CD4-positive, alpha-beta T cell treated with Interleukin-21 for 1 hour (primary cell): ENCODE data around the gene RAP2A.

Source experiments
- DNase-seq: peaks from one replicate; pipeline ENCODE4 v3.0.0-alpha.2; 2020

RAP2A gene

DNA sequence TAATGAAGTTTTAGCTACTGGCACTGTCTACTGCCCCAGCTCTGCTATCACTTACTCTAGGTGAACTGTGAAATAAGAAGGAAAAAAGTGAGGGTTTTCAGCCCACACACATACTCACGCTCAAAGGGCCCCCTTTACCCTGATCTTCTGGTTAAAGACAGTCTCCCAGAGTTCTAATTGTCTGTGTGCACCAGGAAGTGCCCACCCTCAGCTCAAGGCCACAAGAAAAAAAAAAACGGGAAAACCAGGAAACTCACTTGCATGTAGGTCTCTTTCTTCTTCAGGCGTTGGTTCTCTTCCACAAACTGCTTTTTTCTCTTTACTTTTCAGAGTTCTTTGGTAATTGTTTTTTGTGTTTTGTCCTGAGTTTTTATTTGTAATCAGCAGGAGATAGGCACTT lies 22.1 kb downstream of the RAP2A start:
- DNase-seq, result no peak

DNA sequence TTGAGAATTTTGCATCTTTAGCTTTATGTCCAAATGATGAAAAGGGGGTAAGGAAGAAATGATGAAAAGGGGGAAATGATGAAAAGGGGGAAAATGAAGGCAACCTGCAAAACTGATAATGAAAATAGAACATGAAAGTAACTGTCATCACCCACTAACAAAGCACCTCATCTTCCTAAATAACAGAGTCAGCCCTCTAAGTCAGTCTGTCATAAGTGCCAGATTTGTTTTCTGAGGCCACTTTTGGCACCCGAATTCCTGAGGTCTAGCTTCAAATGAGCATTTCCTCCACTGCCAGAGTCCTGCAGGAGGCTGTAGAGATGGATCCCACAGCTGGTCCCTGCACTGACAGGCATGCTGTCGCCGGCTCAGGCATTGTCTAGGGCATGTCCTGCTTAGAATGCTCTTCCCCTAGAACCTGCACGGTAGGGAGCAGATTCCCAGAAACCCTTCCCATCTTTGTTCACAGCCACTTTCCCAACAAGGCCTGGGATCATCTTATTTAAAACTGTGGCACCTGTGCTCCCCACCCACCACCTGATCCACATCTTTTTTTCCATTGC lies 25.3 kb downstream of the RAP2A start:
- DNase-seq, result no peak

DNA sequence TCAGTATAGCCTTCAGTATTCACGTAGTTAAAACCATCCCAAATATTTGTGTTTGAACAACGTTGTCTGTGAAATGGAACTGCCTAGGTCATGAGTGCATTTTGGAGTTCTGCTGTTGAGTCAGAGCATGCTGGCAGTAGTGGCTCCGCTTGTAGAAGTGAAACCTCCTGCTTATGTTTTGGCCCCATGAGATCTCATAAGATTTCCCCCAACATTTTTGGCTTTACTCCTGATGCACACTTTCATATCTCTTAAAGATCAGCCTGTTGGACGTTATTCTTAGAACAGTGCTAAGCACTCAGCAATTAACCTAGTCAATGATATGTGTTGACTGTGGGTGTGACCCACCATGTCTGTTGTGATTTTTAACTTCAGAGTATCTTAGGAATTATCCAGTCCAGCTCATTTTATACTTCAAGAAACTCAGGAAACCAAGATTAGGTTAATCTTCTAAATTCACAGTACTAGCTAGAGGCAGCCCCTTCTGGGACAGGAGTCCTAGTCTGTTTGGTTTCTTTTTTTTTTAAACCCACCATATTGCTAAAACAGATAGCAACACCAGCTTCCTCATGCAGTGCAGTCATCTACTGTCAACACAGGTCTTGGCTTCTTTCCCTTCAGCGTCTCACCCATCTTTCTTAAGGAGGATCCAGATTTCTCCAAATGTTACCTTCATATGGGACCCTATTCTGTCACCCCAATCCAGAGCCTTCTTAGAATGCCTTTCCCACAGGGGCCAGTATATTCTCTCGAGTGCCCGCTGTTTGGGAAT lies 26.2 kb downstream of the RAP2A start:
- no peak for DNase-seq

DNA sequence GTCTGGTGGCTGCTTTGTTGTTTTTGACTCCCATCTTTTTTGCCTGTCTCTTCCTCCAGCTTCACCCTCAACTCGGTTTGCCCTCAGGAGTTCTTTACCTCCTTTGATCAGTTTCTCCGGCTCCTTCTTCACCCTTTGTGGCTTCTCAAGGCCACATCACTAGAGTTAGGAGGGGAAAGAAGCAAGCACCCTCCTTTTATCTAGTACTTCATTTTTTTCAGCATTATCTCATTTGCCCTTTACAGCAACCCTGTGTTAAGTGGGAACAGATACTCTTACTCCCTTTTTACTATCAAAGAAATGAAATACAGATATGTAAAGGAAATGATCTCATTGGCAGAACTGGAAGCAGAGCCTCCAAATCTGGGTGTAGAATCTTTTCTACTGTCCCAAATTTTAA lies 26.9 kb downstream of the RAP2A start:
- no peak for DNase-seq

DNA sequence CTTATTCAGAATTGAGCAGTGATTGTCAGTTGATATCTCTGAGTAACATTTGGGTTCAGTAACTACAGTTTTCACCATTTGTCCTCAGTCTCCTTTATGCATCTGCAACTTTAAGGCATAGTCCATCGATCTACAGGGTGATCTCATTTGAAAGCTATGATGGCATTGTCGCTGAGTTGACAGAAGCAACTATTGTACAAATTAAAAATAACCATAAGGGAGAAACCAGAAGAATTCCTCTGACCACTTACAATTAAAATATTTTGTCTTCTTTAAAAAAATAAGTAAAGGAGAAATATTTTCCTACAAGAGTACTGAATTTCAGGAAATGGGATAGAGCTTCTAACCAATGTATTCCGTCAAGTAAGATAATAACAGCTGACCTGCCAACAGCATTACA lies 30.6 kb downstream of the RAP2A start:
- DNase-seq, result no peak

DNA sequence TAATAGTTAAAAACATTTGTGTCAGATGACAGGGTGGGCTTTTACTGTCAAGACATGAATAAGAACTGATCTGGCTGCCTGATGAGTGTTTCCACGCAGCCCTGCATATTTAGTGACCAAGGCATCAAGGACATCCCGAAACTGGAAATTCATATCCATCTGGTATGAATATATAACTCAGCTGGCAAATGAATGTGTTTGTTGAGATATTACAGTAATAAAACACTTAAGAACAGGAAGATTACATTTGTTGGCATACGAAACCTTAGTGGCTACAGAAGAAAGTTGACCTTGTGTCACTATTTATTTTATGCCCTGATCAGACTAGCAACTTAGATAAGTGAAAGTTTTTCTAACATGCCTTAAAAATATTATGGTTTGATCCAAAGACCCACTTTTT lies 32.8 kb downstream of the RAP2A start:
- DNase-seq, result no peak

DNA sequence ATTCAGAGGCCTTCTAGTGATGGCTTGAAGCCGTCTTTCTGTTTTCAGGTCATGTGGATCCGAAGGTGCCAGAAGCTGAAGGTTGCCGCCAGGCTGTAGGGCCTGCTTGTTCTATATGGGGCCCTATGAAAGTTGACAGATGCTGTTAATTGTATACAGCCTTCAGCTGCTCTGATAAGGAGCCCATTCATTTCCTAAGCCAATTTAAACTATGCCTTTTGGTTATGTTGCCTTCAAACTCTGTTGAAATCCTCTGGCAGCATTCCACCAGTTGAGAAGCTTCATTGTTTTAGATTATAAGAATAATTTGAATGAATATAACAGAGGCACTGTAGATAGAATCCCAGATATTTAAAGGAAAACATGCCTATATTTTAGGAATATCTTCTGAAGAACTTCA lies 34.4 kb downstream of the RAP2A start:
- no peak for DNase-seq

DNA sequence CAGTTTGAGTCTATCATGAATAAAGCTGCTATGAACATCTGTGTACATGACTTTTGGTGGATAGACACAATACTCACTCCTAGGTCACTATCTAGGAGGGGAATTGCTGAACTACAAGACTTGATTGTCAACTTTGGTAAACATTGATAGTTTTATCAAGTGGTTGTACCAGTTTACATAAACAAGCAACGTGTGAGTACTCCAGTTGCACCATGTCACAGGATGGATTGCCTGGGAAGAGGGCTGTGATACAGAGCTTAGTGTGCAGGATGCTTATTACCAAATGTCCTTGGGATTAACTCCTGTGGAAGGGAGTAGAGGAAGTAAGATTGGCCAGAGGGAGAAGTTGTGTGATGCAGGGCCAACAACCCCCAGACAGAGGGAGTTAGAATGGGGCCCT lies 37.7 kb downstream of the RAP2A start:
- DNase-seq, result no peak

DNA sequence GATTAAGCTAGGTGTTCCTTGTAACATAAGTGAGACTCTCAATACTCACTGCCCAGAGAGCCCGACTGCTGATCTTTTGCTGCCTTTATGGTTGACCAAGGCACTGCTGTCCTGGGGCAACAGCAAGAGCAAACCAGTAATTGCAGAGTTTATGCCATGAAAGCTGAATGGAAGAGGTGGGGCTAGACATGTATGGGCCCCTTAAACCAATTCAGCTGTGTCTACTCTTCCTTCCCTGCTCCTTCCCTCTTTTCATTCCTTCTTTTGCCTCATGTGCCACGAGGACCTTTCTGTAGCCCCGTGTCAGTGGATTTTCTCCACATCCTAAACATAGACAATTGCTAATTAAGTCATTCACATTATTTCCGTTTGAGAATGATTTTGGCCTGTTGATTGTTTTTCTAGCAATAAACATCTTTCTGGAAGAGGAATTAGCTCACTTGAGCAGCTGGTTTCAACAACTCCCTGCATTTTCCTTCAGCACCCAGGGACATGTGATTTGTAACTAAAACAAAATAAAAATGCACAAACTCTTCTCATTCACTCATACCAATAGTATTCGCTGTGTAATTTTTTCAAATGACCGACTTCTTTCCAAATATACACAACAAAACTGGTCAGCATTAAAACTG lies 40.5 kb downstream of the RAP2A start:
- no peak for DNase-seq

DNA sequence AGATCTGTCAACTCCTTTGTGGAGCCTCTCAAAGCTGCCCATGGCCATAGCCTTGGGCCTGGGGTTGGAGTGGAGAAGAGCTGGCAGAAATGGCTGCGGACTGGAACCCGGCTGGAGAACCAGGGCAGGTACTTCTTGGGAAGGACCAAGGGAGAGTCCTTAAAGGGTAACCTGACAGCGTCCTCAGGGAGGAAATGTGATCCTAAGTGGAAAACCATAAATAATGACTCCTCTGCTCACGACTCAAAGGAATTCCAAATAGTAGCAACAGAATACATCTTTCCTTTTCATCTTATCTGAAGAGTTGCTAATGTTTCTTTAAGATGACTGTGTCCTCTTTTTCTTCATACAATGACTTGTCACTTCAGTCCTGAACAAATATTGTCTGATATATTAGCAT lies 41.0 kb downstream of the RAP2A start:
- no peak for DNase-seq

DNA sequence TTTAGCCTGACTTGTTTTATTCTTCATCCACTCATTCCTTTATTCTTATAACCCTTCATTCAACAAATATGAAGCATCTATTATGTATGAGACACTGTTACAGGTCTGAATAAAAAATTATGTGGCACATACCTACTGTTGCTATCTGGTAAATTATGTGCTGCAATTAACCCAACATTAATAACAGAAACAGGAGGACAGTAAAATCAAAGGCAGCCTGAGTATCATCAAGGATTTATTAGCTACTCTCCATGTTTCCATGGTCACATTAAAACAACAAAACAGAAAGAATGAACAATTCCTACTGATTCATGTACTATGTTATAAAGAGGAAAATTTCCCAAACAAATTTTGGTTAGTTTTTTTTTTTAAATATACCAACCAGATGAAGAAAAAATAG lies 43.9 kb downstream of the RAP2A start:
- no peak for DNase-seq

DNA sequence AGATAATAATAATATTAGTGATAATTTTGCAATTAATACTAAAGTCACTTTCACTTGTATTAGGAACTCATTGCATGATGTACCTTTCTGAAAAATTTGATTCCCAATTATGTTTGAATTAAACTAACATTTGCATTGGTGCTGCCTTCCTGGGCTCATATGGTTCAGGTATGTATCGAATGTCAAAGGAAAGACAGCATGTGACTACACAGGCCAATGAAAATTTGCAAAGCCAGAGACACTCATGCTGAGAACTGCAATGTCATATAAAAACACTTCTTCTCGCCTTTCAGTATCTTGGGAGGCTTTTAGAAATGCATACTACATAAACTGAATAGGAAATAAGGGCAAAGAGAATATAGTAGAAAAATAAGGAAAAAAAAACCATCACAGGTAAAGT lies 44.3 kb downstream of the RAP2A start:
- no peak for DNase-seq

DNA sequence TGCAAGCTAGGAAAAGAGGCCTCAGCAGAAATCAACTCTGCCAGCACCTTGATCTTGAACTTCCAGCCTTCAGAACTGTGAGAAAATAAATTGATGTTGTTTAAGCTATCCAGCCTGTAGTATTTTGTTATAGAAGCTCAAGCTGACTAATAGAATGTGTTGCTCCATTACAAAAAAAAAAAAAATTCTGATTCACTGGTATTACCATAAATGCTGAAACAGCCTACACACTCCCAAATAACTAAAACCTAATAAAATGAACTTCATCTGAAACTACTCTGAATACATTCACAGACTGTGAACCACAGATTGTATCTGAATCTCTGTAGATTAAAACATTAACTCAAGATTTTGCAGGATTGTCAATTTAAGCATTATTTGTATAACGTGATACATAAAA lies 49.5 kb downstream of the RAP2A start:
- no peak for DNase-seq

DNA sequence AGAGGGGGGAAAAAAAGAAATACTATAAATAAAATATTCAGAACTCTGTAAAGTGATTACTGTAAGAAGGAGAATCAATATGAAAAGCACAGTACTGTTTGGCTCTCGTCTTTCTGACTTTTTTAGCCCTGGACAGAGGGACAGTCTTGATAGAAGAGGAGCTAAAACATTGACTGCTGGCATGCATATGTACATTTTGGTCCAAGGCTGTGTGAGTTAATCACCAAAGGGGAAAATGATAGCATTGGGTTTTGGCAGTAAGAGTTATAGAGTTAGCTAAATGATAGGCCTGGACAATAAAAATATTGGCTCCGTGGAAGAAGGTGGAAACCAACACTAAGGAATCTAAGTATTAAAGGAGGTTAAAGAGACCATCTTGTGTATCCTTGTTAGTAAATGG lies 50.3 kb downstream of the RAP2A start:
- no peak for DNase-seq

DNA sequence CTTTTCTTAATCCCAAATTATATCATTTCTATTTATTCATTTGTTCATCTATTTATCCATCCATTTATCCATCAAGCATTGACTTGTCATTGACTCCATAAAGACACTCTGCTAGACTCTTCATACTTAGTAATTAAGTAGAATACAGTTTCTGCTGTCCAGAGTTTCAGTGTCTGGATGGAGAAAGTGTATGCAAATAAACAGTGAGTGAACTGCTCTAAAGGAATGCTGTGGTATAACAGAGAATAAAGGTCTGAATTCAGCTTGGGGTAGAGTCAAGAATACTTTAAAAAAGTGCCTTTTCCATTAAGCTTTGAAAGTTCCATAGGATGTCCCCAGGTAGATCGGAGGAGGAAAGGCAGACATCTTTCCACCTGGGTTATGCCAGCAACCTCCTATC lies 51.4 kb downstream of the RAP2A start:
- no peak for DNase-seq

DNA sequence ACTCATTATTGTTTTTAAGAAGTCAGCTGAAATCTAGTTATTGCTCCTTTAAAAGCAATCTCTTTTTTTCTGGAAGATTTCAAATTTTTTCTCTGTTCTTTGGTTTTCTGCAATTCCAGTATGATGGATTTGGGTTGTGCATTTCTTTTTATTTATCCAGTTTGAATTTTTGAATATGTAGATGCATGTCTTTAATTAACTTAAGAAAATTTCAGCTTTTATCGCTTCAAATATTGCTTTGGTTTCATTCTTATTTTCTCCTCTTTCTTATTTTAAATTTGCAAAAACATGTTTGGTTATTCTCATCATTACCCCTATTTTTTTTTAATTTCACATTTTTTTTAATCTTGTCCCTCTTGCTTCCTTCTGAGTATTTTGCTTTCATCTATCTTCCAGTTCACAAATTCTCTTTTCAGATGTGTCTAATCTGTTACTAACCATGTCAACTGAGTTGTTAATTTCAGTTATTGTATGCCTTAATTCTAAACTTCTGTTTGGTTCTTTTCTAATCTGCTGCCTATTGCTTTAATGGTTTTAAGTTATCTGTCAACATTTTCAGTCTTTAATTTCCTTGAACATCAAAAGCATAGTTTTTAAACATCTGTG lies 56.8 kb downstream of the RAP2A start:
- no peak for DNase-seq

DNA sequence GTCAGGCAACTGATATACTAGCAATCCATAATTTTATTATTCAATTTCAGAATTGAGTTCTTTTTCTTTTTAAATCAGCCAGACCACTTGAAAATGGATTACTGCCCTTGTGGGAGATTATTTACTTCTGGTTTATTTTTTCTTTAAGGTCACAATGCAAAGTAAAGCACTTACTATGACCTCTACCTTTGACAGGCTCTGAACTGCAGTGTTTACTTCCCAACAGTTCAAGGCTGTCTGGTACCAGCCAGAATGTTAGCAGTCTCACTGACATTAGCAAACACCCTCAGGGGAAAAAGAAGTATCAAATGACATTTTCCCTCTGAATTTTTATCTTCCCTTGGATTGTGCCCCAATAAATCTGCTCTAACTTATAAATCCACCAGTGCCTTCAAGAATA lies 57.5 kb downstream of the RAP2A start:
- no peak for DNase-seq

DNA sequence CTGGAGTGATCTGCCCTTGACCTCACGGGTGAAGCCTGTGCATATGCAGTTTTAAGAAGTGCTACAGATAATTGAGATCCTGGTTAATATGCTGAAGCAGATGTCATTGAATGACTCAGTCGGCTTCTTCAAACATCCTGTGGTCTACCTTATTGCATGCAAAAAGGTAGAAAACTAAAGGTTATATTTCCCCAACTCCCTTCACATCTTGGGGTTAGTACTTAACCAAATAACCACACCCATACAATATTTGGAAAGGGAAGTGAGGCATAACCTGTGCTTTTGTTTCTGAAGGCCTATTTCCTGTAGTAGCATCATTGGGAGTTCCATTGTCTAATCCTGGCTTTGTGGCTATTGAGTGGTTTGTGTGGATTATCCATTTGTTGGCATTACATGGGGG lies 58.3 kb downstream of the RAP2A start:
- no peak for DNase-seq

DNA sequence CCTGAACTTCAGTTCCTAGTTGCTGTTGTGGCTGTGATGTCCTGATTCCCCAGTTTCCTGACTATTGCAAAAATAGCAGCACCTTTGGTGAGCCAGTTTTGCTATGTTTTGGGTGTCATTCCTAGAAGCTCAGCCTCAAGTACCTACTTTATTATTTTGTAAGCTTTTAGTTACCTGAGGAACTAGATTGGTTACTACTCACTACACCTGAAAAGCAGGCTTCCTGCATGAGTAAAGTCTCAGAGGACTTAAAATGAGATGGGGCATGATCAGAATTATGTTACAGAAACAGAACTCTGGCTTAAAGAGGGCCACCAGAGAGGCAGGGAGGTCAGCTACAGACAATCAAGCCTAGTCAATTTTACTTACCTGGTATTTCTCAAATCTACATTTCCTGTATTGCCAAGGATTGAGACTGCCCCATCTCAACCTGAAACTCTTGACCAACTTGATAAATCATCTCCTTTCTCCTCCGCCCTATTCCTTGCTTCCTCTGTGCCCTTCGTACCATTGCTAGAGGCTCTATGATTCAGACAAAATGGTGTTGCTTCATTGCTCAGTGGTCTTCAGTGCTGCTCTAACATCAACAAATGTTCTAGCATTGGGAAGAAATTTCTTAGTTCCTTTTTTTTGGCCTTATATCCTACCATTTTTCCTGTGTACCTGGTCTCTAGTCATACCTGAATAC lies 58.9 kb downstream of the RAP2A start:
- DNase-seq, result no peak

DNA sequence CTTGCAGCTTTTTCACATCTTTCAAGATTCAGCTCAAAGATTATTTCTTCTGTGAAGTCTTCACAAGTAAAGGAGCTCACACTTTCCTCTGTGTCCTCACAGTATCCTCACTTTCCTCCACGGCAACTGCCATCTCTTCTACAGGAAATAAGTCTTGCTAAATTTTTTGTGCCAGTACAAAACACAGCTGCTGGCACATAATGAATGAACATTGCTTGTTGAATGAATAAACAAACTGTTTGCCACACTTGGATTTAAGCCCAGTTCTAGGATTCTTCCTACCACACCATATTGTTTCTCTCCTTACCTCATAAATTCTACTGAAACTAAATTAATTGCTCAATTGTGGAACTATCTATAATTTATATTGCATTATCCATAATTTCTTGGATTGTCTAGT lies 59.5 kb downstream of the RAP2A start:
- no peak for DNase-seq

DNA sequence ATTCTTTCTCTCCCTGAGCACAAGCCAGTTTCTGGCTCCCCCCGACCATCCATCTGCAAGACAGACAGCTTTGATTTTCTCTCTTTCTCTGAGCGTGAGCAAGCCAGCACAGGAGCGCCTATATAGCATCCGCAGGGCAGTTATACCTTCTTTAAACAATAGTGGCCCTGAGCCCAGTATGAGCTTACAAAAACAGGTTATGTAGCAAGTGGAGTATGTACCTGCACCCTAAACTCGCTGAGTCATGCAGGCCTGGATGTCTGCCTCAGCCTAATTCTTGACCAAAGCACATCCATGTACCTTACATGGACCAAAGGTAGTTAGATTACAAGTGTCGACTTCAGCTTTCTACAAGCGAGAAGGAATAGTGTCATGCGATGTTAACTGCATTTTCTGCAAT lies 61.7 kb downstream of the RAP2A start:
- DNase-seq, result no peak

DNA sequence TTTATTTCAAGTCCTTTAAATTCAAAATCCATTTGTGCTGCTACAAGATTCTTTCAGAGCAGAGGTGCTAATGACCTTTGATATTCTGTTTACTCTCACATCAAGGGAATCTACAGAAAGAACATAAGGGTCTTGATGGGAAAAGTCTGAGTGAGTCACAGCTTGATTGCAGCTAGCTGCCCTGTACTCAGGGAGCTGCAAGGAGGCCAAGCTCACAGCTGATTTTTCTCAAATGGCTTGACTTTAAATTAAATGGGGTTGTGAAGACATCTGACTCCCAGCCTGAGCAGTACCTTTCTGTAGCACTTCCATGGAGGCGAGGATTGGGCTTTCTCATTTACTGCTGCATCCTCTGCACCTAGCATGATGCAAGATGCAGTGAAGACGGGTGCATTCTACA lies 62.5 kb downstream of the RAP2A start:
- DNase-seq, result no peak

DNA sequence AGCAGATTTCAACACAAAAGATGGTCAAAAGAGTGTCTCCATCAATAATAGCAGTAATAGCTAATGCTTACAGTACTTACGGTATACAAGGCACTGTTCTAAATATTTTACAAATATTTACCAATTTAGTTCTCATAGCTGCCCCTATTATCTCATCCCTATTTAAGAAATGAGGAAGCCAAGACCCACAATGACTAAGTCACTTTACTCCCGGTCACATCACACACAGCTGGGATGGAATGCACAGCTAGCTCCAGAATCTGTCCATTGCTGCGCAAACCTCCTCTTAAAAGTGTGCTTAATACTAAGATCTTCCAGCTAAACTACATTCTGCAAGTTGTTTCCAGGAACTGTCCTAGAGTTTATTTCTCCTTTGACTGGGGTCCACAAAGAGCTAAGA lies 63.4 kb downstream of the RAP2A start:
- DNase-seq, result no peak

DNA sequence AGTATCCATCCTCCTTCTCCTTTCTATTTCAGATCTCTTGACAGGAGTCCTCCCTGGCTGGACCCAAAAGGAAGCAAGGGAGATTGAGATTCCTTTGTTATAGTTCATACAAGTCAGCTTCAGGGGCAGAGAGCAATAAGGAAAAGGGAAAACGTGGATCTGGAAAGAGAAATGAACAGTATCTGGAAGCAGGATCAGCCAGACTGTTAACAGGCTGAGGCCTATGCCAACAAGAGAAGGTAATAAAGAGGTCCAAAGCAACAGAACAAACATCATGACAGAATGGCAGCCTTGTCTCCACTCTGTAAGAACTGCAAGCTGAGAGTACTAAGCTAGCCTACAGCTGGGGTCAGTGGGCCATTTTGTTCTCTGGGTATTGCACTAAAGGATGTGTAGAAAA lies 64.5 kb downstream of the RAP2A start:
- DNase-seq, result no peak
